ENCODE results near the gene KRABD2.

KRABD2 gene

DNA sequence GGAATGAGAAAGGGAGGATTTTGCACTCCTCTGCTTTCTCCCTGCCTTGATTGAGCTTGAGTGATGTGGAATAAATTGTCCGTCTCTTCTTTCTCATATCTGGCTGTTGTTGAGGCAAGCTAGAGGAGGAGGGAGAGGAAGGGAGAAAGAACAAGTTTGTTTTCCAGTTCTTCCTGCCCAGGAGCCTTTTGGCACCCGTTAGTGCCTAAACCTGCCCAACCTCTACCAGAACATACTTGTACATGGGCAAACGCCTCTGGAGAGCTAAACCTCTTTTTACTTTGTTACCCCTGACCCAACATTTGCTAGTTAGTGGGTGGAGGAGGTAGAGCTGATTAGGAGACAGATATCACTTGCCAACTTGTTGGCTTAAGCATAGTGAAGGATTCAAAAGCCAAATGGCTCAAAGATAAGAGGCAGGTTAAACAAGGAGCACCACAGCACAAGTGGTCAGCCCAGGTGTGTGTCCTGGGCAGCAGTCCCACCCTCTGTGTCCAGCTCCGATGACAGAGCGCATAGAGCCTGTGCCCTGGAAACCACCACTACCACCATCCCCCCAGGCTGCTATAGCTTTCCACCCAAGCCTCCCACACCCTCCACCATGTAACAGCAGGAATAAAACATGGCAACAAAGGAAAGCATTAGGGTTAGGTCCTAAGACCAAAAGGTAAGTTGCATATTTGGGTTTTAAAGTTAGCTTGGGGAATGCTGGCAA, 30.4 kb downstream of the KRABD2 start:
- H3K36me3 ChIP-seq = no peaks in the 10 kb centered on the region
- H3K27me3 ChIP-seq = peaks cover 33% of the 10 kb centered on the region
- TF ChIP-seq, protein P1, sequence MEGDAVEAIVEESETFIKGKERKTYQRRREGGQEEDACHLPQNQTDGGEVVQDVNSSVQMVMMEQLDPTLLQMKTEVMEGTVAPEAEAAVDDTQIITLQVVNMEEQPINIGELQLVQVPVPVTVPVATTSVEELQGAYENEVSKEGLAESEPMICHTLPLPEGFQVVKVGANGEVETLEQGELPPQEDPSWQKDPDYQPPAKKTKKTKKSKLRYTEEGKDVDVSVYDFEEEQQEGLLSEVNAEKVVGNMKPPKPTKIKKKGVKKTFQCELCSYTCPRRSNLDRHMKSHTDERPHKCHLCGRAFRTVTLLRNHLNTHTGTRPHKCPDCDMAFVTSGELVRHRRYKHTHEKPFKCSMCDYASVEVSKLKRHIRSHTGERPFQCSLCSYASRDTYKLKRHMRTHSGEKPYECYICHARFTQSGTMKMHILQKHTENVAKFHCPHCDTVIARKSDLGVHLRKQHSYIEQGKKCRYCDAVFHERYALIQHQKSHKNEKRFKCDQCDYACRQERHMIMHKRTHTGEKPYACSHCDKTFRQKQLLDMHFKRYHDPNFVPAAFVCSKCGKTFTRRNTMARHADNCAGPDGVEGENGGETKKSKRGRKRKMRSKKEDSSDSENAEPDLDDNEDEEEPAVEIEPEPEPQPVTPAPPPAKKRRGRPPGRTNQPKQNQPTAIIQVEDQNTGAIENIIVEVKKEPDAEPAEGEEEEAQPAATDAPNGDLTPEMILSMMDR (IDR thresholded peaks at IDR 0.05) = no peak

DNA sequence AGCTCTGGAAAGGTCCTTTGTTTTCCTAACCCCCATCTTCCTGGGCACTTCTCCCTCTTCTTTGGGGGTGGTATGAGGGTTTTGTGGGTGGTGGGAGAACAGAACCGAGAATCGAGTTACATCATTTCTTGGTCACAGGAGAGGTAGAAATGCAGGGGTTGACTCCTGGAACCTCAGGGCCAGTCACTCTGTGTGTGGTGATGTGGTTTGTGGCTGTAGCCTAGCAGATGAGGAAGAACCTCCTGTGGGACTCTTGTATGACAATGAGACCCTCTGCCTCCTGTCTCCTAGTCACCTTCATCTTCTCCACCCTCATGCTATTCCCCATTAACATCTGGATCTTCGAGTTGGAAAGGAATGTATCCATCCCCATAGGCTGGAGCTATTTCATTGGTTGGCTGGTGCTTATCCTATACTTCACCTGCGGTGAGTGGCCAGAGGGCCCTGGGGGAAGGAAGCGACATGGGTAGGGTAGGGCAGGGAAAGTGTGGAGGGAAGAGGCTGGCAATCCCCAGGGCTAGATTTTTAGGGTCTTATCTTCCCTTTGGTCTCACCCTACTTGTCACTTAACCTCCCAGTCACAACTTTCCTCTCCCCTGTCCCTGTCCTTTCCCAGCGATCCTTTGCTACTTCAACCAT, 31.3 kb downstream of the KRABD2 start:
- H3K27ac ChIP-seq = no peak overlapping the region
- TF ChIP-seq, protein P1 (IDR thresholded peaks at IDR 0.05) = no peak
- no peaks in the 10 kb centered on the region for H3K9me3 ChIP-seq
- H3K36me3 ChIP-seq = no peaks in the 10 kb centered on the region
- no peaks in the 10 kb centered on the region for H3K4me1 ChIP-seq (ENCODE audit: control insufficient read depth in 1 of 2, insufficient read depth in 1 of 2, low read depth in 1 of 2, low read length in 1 of 2)
- H3K4me3 ChIP-seq (ENCODE audit: low read depth in 1 of 2, low read length in 1 of 2) = no peak overlapping the region
- peaks cover 33% of the 10 kb centered on the region for H3K27me3 ChIP-seq

More for the DNA sequence above, 30.4 kb downstream of the KRABD2 start:
- Histone ChIP-seq H3K4me3 (ENCODE audit: low read depth in 1 of 2, low read length in 1 of 2) (no peak overlapping the region), H3K27ac (no peak overlapping the region), H3K9me3 (no peaks in the 10 kb centered on the region), H3K4me1 (ENCODE audit: control insufficient read depth in 1 of 2, insufficient read depth in 1 of 2, low read depth in 1 of 2, low read length in 1 of 2) (no peaks in the 10 kb centered on the region)

DNA sequence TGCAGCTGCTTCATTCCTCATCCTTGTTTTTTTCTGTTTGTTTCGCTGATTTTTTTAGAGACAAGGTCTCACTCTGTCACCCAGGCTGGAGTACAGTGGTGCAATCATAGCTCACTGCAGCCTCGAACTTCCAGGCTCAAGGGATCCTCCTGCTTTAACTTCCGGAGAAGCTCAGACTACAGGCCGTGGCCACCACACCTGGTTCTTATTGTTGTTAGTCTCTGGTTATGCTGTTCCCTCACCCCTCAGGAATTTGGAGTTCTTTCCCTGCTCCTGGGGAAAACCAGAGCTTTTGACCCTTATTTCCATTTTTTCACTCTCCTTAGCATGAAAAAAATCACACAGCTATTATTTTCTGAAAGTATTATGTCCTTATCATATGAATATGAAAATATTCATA, 35.0 kb downstream of the KRABD2 start:
- Histone ChIP-seq H3K4me1 (ENCODE audit: control insufficient read depth in 1 of 2, insufficient read depth in 1 of 2, low read depth in 1 of 2, low read length in 1 of 2) (peaks cover 10 to 11% of the 10 kb centered on the region in 2 experiments), H3K9me3 (no peaks in the 10 kb centered on the region), H3K27me3 (peaks cover 22% of the 10 kb centered on the region), H3K4me3 (ENCODE audit: low read depth in 1 of 2, low read length in 1 of 2) (no peak overlapping the region), H3K27ac (no peak overlapping the region), H3K36me3 (no peaks in the 10 kb centered on the region)
- TF ChIP-seq, protein P1 (IDR thresholded peaks at IDR 0.05) = no peak

DNA sequence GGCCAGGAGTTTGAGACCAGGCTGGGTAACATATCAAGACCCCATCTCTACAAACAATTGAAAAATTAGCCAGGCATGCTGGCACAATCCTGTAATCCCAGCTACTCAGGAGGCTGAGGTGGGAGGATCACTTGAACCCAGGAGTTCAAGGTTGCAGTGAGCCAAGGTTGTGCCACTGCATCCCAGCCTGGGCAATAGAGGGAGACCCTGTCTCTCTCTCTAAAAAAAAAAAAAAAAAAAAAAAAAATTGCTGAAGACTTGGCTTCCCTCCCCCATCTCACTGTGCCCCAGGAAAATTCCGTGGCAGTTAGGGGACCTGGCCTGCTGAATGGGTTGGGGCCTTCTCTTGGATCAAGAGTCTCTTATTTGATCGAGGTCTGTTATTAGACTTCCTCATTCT, 37.0 kb downstream of the KRABD2 start, which contains the start of gene ODF4:
ODF4 (plus strand) TSS at position 301 of the 400 bp plus-strand sequence. CDS start 212 bp downstream, outside the sequence.
- TF ChIP-seq, protein P1 (IDR thresholded peaks at IDR 0.05) = no peak
- Histone ChIP-seq H3K9me3 (no peaks in the 10 kb centered on the region), H3K27me3 (peaks cover 8% of the 10 kb centered on the region), H3K4me1 (ENCODE audit: control insufficient read depth in 1 of 2, insufficient read depth in 1 of 2, low read depth in 1 of 2, low read length in 1 of 2) (peaks cover 10 to 11% of the 10 kb centered on the region in 2 experiments), H3K36me3 (no peaks in the 10 kb centered on the region), H3K4me3 (ENCODE audit: low read depth in 1 of 2, low read length in 1 of 2) (no peak within 1 kb of the TSS), H3K27ac (no peak within 1 kb of the TSS)

DNA sequence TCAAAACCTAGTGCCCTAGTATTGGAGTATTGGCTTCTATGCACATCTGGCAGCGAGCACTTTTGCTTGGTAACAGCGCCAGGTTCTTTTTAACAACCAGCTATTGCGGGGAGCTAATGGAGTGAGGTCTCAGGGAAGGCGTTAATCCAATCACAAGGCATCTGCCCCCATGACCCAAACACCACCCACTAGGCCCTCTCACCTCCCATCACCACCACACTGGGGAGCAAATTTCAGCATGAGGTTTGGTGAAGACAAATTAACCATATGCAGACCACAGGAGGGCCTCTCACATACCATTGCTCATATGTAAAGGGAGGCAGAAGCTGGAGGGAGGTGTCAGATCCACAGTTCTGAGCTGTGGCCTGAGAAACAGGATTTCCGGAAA, 37.8 kb downstream of the KRABD2 start:
- H3K4me1 ChIP-seq (ENCODE audit: control insufficient read depth in 1 of 2, insufficient read depth in 1 of 2, low read depth in 1 of 2, low read length in 1 of 2) = peaks cover 10 to 11% of the 10 kb centered on the region in 2 experiments
- TF ChIP-seq, protein P1 (IDR thresholded peaks at IDR 0.05) = no peak
- H3K36me3 ChIP-seq = no peaks in the 10 kb centered on the region
- H3K27ac ChIP-seq = no peak overlapping the region
- H3K4me3 ChIP-seq (ENCODE audit: low read depth in 1 of 2, low read length in 1 of 2) = no peak overlapping the region
- no peaks in the 10 kb centered on the region for H3K9me3 ChIP-seq
- H3K27me3 ChIP-seq = peaks cover 8% of the 10 kb centered on the region
